ENCODE measurements around the gene IQCB1.

GRCh38 chr3:121750087-121750415, 84.8 kb downstream of the IQCB1 start:
- TF ChIP-seq CTCF (IDR thresholded peaks at IDR 0.05; ENCODE audit: insufficient read depth, low read length, poor library complexity, severe bottlenecking): no peak
- no peak for TF ChIP-seq EZH2phosphoT487 (conservative IDR thresholded peaks at IDR 0.05; ENCODE audit: low read length)
